ENCODE measurements around the gene C1R. TPM values are rescaled to one million over a fixed set of nuclear protein-coding genes. Genes with fewer than 3 reads are reported as not detected.
"Not testable (repeated sequence)": the region's sequence is repeated elsewhere in the genome, so short reads cannot be mapped to it uniquely, and the experiment has no call there.

C1R gene
- total and polyA plus RNA-seq, 4 donors, result 268 to 525 (median 434) TPM

DNA sequence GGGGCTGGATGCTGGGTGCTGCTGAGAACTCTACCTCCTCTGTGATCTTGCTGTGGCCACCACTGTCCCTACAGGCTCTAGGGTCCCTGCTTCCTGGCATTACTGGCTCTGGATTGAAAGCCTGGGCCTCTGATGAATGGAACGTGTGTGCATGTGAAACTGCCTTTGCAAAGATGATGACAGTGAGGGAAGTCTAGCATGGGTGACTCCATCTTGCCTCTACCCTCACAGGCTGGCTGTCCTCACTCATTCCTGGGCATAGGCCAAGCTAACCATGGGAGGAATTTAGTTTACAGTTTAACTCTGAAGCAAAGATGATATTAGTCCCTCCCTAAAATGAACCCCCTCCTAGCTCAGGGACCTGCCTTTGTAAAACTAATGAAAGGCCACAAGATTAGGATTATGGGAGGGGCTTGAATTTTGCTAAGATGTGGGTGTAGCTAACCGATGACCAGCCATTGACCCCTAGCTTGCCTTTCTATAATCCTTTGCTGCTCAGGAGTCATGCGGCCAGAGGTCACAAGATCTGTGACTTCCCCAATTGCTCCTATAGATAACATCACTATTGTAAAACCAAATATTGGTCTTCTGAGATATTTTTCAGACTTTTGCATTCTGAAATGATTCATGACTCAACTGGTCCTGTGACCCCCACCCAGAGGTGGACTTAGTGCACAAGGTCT is 33.9 kb downstream of the C1R start:
- no peak overlapping the region for H3K27ac ChIP-seq (ENCODE audit: low read depth in 1 of 2, low read length in 1 of 2)
- no peak overlapping the region for H3K9ac ChIP-seq (ENCODE audit: insufficient read depth in 1 of 2, low read length in 2 of 2)
- peaks cover 0 to 2% (median 0%) of the 10 kb centered on the region in 3 donors for H3K27me3 ChIP-seq (ENCODE audit: control insufficient read depth in 3 of 3, insufficient read depth in 3 of 3, low read length in 2 of 3)
- H3K36me3 ChIP-seq (ENCODE audit: control insufficient read depth in 4 of 4, insufficient read depth in 4 of 4, low read length in 4 of 4), result no peaks in the 10 kb centered on the region
- DNase-seq (no peak), ATAC-seq (ENCODE audit: insufficient read depth, low FRiP score) (no peak)
- H3K4me1 ChIP-seq (ENCODE audit: control insufficient read depth in 5 of 5, insufficient read depth in 5 of 5, low read length in 5 of 5), result peaks cover 0 to 18% (median 2%) of the 10 kb centered on the region in 5 donors
- no peak overlapping the region for H3K4me3 ChIP-seq
- H3K9me3 ChIP-seq (ENCODE audit: control insufficient read depth in 4 of 4, insufficient read depth in 3 of 4, low read length in 3 of 4), result no peaks in the 10 kb centered on the region
- WGBS, 2 donors, result 74 to 82% methylated on average over 3 of the region's 3 CpGs
- TF ChIP-seq, protein P1, sequence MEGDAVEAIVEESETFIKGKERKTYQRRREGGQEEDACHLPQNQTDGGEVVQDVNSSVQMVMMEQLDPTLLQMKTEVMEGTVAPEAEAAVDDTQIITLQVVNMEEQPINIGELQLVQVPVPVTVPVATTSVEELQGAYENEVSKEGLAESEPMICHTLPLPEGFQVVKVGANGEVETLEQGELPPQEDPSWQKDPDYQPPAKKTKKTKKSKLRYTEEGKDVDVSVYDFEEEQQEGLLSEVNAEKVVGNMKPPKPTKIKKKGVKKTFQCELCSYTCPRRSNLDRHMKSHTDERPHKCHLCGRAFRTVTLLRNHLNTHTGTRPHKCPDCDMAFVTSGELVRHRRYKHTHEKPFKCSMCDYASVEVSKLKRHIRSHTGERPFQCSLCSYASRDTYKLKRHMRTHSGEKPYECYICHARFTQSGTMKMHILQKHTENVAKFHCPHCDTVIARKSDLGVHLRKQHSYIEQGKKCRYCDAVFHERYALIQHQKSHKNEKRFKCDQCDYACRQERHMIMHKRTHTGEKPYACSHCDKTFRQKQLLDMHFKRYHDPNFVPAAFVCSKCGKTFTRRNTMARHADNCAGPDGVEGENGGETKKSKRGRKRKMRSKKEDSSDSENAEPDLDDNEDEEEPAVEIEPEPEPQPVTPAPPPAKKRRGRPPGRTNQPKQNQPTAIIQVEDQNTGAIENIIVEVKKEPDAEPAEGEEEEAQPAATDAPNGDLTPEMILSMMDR (IDR thresholded peaks at IDR 0.05; ENCODE audit: control extremely low read depth, extremely low read depth), result no peak

DNA sequence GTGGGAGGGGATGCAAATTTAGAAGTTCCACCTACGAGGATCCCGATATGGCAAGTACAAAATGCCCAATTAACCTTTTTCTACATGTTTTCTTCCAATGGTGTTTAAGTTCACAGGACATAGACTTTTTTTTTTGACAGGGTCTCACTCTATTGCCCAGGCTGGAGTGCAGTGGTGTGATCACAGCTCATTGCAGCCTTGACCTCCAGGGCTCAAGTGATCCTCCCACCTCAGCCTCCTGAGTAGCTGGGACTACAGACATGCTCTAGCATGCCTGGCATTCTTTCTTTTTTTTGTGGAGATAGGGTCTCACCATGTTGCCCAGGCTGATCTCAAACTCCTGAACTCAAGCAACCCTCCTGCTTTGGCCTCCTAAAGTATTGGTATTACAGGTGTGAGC is 36.5 kb downstream of the C1R start:
- ATAC-seq (ENCODE audit: insufficient read depth, low FRiP score); H3K27ac ChIP-seq (ENCODE audit: low read depth in 1 of 2, low read length in 1 of 2); H3K4me1 ChIP-seq (ENCODE audit: control insufficient read depth in 5 of 5, insufficient read depth in 5 of 5, low read length in 5 of 5); DNase-seq; H3K36me3 ChIP-seq (ENCODE audit: control insufficient read depth in 4 of 4, insufficient read depth in 4 of 4, low read length in 4 of 4); H3K9ac ChIP-seq (ENCODE audit: insufficient read depth in 1 of 2, low read length in 2 of 2); H3K27me3 ChIP-seq (ENCODE audit: control insufficient read depth in 3 of 3, insufficient read depth in 3 of 3, low read length in 2 of 3); H3K4me3 ChIP-seq; H3K9me3 ChIP-seq (ENCODE audit: control insufficient read depth in 4 of 4, insufficient read depth in 3 of 4, low read length in 3 of 4): not testable (repeated sequence)
- WGBS, 2 donors, result 96 to 99% methylated on average over 2 of the region's 2 CpGs

DNA sequence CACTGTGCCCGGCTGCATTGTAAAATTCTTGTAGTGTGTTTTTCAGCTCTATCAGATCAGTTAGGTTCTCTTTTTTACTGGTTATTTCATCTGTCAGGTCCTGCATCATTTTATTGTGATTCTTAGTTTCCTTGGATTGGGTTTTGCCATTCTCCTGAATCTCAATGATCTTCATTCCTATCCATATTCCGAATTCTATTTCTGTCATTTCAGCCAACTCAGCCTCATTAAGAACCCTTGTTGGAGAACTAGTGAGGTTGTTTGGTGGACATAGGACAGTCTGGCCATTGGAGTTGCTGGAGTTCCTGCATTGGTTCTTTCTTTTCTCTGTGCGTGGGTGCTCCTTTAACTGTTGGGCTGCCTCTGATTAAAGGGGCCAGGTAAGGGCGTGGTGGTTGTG is 37.3 kb downstream of the C1R start:
- no peaks in the 10 kb centered on the region for H3K9me3 ChIP-seq (ENCODE audit: control insufficient read depth in 4 of 4, insufficient read depth in 3 of 4, low read length in 3 of 4)
- no peak overlapping the region for H3K27ac ChIP-seq (ENCODE audit: low read depth in 1 of 2, low read length in 1 of 2)
- no peak overlapping the region for H3K9ac ChIP-seq (ENCODE audit: insufficient read depth in 1 of 2, low read length in 2 of 2)
- H3K4me1 ChIP-seq (ENCODE audit: control insufficient read depth in 5 of 5, insufficient read depth in 5 of 5, low read length in 5 of 5), result peaks cover 0 to 2% (median 0%) of the 10 kb centered on the region in 5 donors
- TF ChIP-seq, protein P1 (IDR thresholded peaks at IDR 0.05; ENCODE audit: control extremely low read depth, extremely low read depth), result no peak
- H3K4me3 ChIP-seq, result no peak overlapping the region
- ATAC-seq (ENCODE audit: insufficient read depth, low FRiP score) (no peak), DNase-seq (no peak)
- peaks cover 0 to 5% (median 0%) of the 10 kb centered on the region in 3 donors for H3K27me3 ChIP-seq (ENCODE audit: control insufficient read depth in 3 of 3, insufficient read depth in 3 of 3, low read length in 2 of 3)
- no peaks in the 10 kb centered on the region for H3K36me3 ChIP-seq (ENCODE audit: control insufficient read depth in 4 of 4, insufficient read depth in 4 of 4, low read length in 4 of 4)
- 87 to 96% methylated on average over 4 of the region's 4 CpGs for WGBS, 2 donors

GRCh38 chr12:7049973-7050372 is 42.3 kb downstream of the C1R start:
- ATAC-seq (ENCODE audit: insufficient read depth, low FRiP score); H3K4me1 ChIP-seq (ENCODE audit: control insufficient read depth in 5 of 5, insufficient read depth in 5 of 5, low read length in 5 of 5); H3K9ac ChIP-seq (ENCODE audit: insufficient read depth in 1 of 2, low read length in 2 of 2); H3K4me3 ChIP-seq; H3K9me3 ChIP-seq (ENCODE audit: control insufficient read depth in 4 of 4, insufficient read depth in 3 of 4, low read length in 3 of 4); H3K36me3 ChIP-seq (ENCODE audit: control insufficient read depth in 4 of 4, insufficient read depth in 4 of 4, low read length in 4 of 4); H3K27ac ChIP-seq (ENCODE audit: low read depth in 1 of 2, low read length in 1 of 2); DNase-seq; H3K27me3 ChIP-seq (ENCODE audit: control insufficient read depth in 3 of 3, insufficient read depth in 3 of 3, low read length in 2 of 3): not testable (repeated sequence)
- 91 to 95% methylated on average over 3 of the region's 3 CpGs for WGBS, 2 donors

DNA sequence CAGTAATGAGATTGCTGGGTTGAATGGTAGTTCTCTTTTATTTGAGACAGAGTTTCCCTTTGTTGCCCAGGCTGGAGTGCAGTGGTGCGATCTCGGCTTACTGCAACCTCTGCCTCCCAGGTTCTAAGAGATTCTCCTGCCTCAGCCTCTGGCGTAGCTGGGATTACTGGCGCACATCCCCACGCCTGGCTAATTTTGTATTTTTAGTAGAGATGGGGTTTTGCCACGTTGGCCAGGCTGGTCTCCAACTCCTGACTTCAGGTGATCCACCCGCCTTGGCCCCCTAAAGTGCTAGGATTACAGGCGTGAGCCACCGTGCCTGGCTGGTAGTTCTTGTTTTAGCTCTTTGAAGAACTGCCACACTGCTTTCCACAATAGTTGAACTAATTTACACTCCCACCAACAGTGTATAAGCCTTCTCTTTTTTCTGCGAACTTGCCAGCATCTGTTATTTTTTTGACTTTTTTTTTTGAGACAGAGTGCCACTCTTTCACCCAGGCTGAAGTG is 42.7 kb downstream of the C1R start:
- ATAC-seq (ENCODE audit: insufficient read depth, low FRiP score); H3K4me3 ChIP-seq; H3K4me1 ChIP-seq (ENCODE audit: control insufficient read depth in 5 of 5, insufficient read depth in 5 of 5, low read length in 5 of 5); H3K27ac ChIP-seq (ENCODE audit: low read depth in 1 of 2, low read length in 1 of 2); DNase-seq; H3K9ac ChIP-seq (ENCODE audit: insufficient read depth in 1 of 2, low read length in 2 of 2); H3K27me3 ChIP-seq (ENCODE audit: control insufficient read depth in 3 of 3, insufficient read depth in 3 of 3, low read length in 2 of 3); H3K9me3 ChIP-seq (ENCODE audit: control insufficient read depth in 4 of 4, insufficient read depth in 3 of 4, low read length in 3 of 4); H3K36me3 ChIP-seq (ENCODE audit: control insufficient read depth in 4 of 4, insufficient read depth in 4 of 4, low read length in 4 of 4): not testable (repeated sequence)
- 89 to 90% methylated on average over 10 of the region's 10 CpGs for WGBS, 2 donors

All from lung (tissue), 12 donors.